Measurements from ENCODE around the gene TXNIP. TPM values are rescaled to one million over a fixed set of nuclear protein-coding genes. Genes with fewer than 3 reads are reported as not detected.

The TXNIP gene
- total RNA-seq, 4 donors from 2014 or later = 3,407 to 4,253 (median 3,725) TPM

GRCh38 chr1:146029117-146029516 is 32.7 kb upstream of the TXNIP start:
- TF ChIP-seq, protein P1, sequence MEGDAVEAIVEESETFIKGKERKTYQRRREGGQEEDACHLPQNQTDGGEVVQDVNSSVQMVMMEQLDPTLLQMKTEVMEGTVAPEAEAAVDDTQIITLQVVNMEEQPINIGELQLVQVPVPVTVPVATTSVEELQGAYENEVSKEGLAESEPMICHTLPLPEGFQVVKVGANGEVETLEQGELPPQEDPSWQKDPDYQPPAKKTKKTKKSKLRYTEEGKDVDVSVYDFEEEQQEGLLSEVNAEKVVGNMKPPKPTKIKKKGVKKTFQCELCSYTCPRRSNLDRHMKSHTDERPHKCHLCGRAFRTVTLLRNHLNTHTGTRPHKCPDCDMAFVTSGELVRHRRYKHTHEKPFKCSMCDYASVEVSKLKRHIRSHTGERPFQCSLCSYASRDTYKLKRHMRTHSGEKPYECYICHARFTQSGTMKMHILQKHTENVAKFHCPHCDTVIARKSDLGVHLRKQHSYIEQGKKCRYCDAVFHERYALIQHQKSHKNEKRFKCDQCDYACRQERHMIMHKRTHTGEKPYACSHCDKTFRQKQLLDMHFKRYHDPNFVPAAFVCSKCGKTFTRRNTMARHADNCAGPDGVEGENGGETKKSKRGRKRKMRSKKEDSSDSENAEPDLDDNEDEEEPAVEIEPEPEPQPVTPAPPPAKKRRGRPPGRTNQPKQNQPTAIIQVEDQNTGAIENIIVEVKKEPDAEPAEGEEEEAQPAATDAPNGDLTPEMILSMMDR (IDR thresholded peaks at IDR 0.05; ENCODE audit: low read depth) = no peak

- TF ChIP-seq, protein P1 (IDR thresholded peaks at IDR 0.05; ENCODE audit: low read depth) = no peak
These were observed 26.2 kb upstream of the TXNIP start for GRCh38 chr1:146022403-146023127.

GRCh38 chr1:146021622-146022402 is 25.4 kb upstream of the TXNIP start, which contains the start of gene HJV:
Gene HJV, minus strand, starts transcription at chr1:146021735. Its CDS starts 1,504 bp downstream, at chr1:146020231.
- TF ChIP-seq, protein P1 (IDR thresholded peaks at IDR 0.05; ENCODE audit: low read depth) = no peak

- TF ChIP-seq, protein P1 (IDR thresholded peaks at IDR 0.05; ENCODE audit: low read depth) = no peak
These were observed 24.7 kb upstream of the TXNIP start for GRCh38 chr1:146021050-146021445.

- TF ChIP-seq, protein P1 (IDR thresholded peaks at IDR 0.05; ENCODE audit: low read depth) = no peak
These were observed 24.0 kb upstream of the TXNIP start for GRCh38 chr1:146020058-146021049.

- TF ChIP-seq, protein P1 (IDR thresholded peaks at IDR 0.05; ENCODE audit: low read depth) = no peak
These were observed 23.1 kb upstream of the TXNIP start for GRCh38 chr1:146019231-146020057.
